Measurements from ENCODE around the gene TRABD2A. TPM values are rescaled to one million over a fixed set of nuclear protein-coding genes. Genes with fewer than 3 reads are reported as not detected.

Gene TRABD2A
- total and polyA plus RNA-seq, 2 donors (not counting 1 experiment from before 2014, with no cell fraction given), result 4.4 to 14.4 TPM

GRCh38 chr2:84914334-84914733, 33.5 kb upstream of the TRABD2A start:
- TF ChIP-seq EZH2 (IDR thresholded peaks at IDR 0.05; ENCODE audit: low read length, missing control alignments) (no peak), CTCF (conservative IDR thresholded peaks at IDR 0.05 in 1 of 2, IDR thresholded peaks at IDR 0.05 in 1 of 2; ENCODE audit: low read depth in 1 of 2, low read length in 2 of 2) (no peak)
- Histone ChIP-seq H2AFZ (ENCODE audit: low read length) (no peak overlapping the region), H3K4me3 (replicated peaks in 1 of 4; ENCODE audit: control extremely low read depth in 1 of 4, insufficient read depth in 1 of 4, low read depth in 3 of 4, low read length in 4 of 4) (no peak overlapping the region), H3K4me2 (ENCODE audit: extremely low read depth, insufficient read depth, low read length) (no peak overlapping the region), H3K9me3 (ENCODE audit: control insufficient read depth, insufficient read depth, low read depth, low read length) (no peaks in the 10 kb centered on the region), H3K36me3 (ENCODE audit: control insufficient read depth, insufficient read depth, low read length) (peaks cover 1% of the 10 kb centered on the region), H3K9ac (ENCODE audit: insufficient read depth, low read length) (no peak overlapping the region), H4K20me1 (ENCODE audit: control insufficient read depth, extremely low read depth, insufficient read depth, low read length) (no peaks in the 10 kb centered on the region), H3K27ac (ENCODE audit: insufficient read depth, low read length) (no peak overlapping the region), H3K79me2 (ENCODE audit: control insufficient read depth, insufficient read depth, low read length) (no peaks in the 10 kb centered on the region), H3K27me3 (ENCODE audit: control insufficient read depth, insufficient read depth, low read length) (no peaks in the 10 kb centered on the region), H3K4me1 (ENCODE audit: control insufficient read depth, extremely low read depth, insufficient read depth, low read length) (peaks cover 1% of the 10 kb centered on the region)
- DNase-seq (ENCODE audit: low read depth in 2 of 2), result no peak

DNA sequence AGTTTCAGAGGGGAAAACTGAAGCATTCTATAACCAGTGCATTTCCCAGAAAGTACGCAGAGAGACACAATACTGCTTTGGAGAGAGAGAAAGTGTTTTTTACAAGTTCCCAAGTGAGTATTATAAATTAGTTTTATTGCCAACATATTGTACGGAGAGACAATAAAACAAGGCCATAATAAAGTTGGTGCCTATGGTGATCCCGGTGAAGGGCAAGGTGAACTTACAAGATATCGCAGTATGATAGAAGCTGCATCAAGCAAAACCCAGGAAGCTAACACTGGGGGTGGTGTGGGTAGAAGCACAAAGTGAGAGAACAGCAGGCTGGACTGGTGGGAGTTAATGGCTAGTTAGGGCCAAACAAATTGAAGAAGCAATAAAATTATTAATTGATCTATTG, 32.1 kb upstream of the TRABD2A start:
- Histone ChIP-seq H3K4me3 (replicated peaks in 1 of 4; ENCODE audit: control extremely low read depth in 1 of 4, insufficient read depth in 1 of 4, low read depth in 3 of 4, low read length in 4 of 4) (no peak overlapping the region), H3K27me3 (ENCODE audit: control insufficient read depth, insufficient read depth, low read length) (no peaks in the 10 kb centered on the region), H3K27ac (ENCODE audit: insufficient read depth, low read length) (no peak overlapping the region), H4K20me1 (ENCODE audit: control insufficient read depth, extremely low read depth, insufficient read depth, low read length) (no peaks in the 10 kb centered on the region), H3K36me3 (ENCODE audit: control insufficient read depth, insufficient read depth, low read length) (peaks cover 2% of the 10 kb centered on the region), H3K4me1 (ENCODE audit: control insufficient read depth, extremely low read depth, insufficient read depth, low read length) (no peaks in the 10 kb centered on the region), H3K9me3 (ENCODE audit: control insufficient read depth, insufficient read depth, low read depth, low read length) (no peaks in the 10 kb centered on the region), H3K79me2 (ENCODE audit: control insufficient read depth, insufficient read depth, low read length) (no peaks in the 10 kb centered on the region), H3K4me2 (ENCODE audit: extremely low read depth, insufficient read depth, low read length) (no peak overlapping the region), H2AFZ (ENCODE audit: low read length) (no peak overlapping the region), H3K9ac (ENCODE audit: insufficient read depth, low read length) (no peak overlapping the region)
- no peak for DNase-seq (ENCODE audit: low read depth in 2 of 2)
- TF ChIP-seq CTCF (conservative IDR thresholded peaks at IDR 0.05 in 1 of 2, IDR thresholded peaks at IDR 0.05 in 1 of 2; ENCODE audit: low read depth in 1 of 2, low read length in 2 of 2), result no peak
- no peak for TF ChIP-seq EZH2 (IDR thresholded peaks at IDR 0.05; ENCODE audit: low read length, missing control alignments)

- Histone ChIP-seq H3K27ac (ENCODE audit: insufficient read depth, low read length) (no peak overlapping the region), H4K20me1 (ENCODE audit: control insufficient read depth, extremely low read depth, insufficient read depth, low read length) (no peaks in the 10 kb centered on the region), H3K36me3 (ENCODE audit: control insufficient read depth, insufficient read depth, low read length) (peaks cover 2% of the 10 kb centered on the region), H3K9ac (ENCODE audit: insufficient read depth, low read length) (no peak overlapping the region), H3K4me3 (replicated peaks in 1 of 4; ENCODE audit: control extremely low read depth in 1 of 4, insufficient read depth in 1 of 4, low read depth in 3 of 4, low read length in 4 of 4) (no peak overlapping the region), H3K9me3 (ENCODE audit: control insufficient read depth, insufficient read depth, low read depth, low read length) (no peaks in the 10 kb centered on the region), H3K4me2 (ENCODE audit: extremely low read depth, insufficient read depth, low read length) (no peak overlapping the region), H3K4me1 (ENCODE audit: control insufficient read depth, extremely low read depth, insufficient read depth, low read length) (no peaks in the 10 kb centered on the region), H2AFZ (ENCODE audit: low read length) (no peak overlapping the region), H3K27me3 (ENCODE audit: control insufficient read depth, insufficient read depth, low read length) (no peaks in the 10 kb centered on the region), H3K79me2 (ENCODE audit: control insufficient read depth, insufficient read depth, low read length) (peaks cover 9% of the 10 kb centered on the region)
- DNase-seq (ENCODE audit: low read depth in 2 of 2), result no peak
- no peak for TF ChIP-seq CTCF (conservative IDR thresholded peaks at IDR 0.05 in 1 of 2, IDR thresholded peaks at IDR 0.05 in 1 of 2; ENCODE audit: low read depth in 1 of 2, low read length in 2 of 2)
- TF ChIP-seq EZH2 (IDR thresholded peaks at IDR 0.05; ENCODE audit: low read length, missing control alignments), result no peak
These were observed 30.3 kb upstream of the TRABD2A start for GRCh38 chr2:84911135-84911678.
